Measurements from ENCODE around the gene TEAD1.

Gene TEAD1

GRCh38 chr11:12800032-12800671 is 125.9 kb downstream of the TEAD1 start:
- no peak for TF ChIP-seq CTCF (IDR thresholded peaks at IDR 0.05; ENCODE audit: low read depth, low read length)
- DNase-seq = no peak
- H3K36me3 ChIP-seq = peaks cover 3% of the 10 kb centered on the region
- H3K4me3 ChIP-seq (ENCODE audit: low read depth, low read length) = no peak overlapping the region
- peaks cover 43% of the 10 kb centered on the region for H3K4me1 ChIP-seq
- no peaks in the 10 kb centered on the region for H3K9me3 ChIP-seq
- no peaks in the 10 kb centered on the region for H3K27me3 ChIP-seq

GRCh38 chr11:12800871-12801270 is 126.7 kb downstream of the TEAD1 start:
- no peaks in the 10 kb centered on the region for H3K27me3 ChIP-seq
- peaks cover 43% of the 10 kb centered on the region for H3K4me1 ChIP-seq
- H3K9me3 ChIP-seq = no peaks in the 10 kb centered on the region
- no peak for TF ChIP-seq CTCF (IDR thresholded peaks at IDR 0.05; ENCODE audit: low read depth, low read length)
- no peak overlapping the region for H3K4me3 ChIP-seq (ENCODE audit: low read depth, low read length)
- no peak for DNase-seq
- no peaks in the 10 kb centered on the region for H3K36me3 ChIP-seq

- TF ChIP-seq CTCF (IDR thresholded peaks at IDR 0.05; ENCODE audit: low read depth, low read length) = no peak
- H3K36me3 ChIP-seq = no peaks in the 10 kb centered on the region
- DNase-seq = no peak
- no peaks in the 10 kb centered on the region for H3K27me3 ChIP-seq
- H3K9me3 ChIP-seq = no peaks in the 10 kb centered on the region
- peaks cover 43% of the 10 kb centered on the region for H3K4me1 ChIP-seq
- no peak overlapping the region for H3K4me3 ChIP-seq (ENCODE audit: low read depth, low read length)
Observed at GRCh38 chr11:12801976-12802375, 127.8 kb downstream of the TEAD1 start.

- Histone ChIP-seq H3K4me1 (peaks cover 43% of the 10 kb centered on the region), H3K36me3 (no peaks in the 10 kb centered on the region), H3K4me3 (ENCODE audit: low read depth, low read length) (no peak overlapping the region), H3K9me3 (no peaks in the 10 kb centered on the region), H3K27me3 (no peaks in the 10 kb centered on the region)
- peak; percentile 67 for DNase-seq
- no peak for TF ChIP-seq CTCF (IDR thresholded peaks at IDR 0.05; ENCODE audit: low read depth, low read length)
Observed at GRCh38 chr11:12802418-12803085, 128.3 kb downstream of the TEAD1 start.

GRCh38 chr11:12803086-12803826 is 129.0 kb downstream of the TEAD1 start:
- H3K27me3 ChIP-seq = no peaks in the 10 kb centered on the region
- peak; percentile 28 for DNase-seq
- no peaks in the 10 kb centered on the region for H3K9me3 ChIP-seq
- TF ChIP-seq CTCF (IDR thresholded peaks at IDR 0.05; ENCODE audit: low read depth, low read length) = no peak
- no peak overlapping the region; the same call in 1 of the 2 replicates for H3K4me3 ChIP-seq (ENCODE audit: low read depth, low read length)
- H3K4me1 ChIP-seq = peaks cover 43% of the 10 kb centered on the region
- no peaks in the 10 kb centered on the region for H3K36me3 ChIP-seq

Data from BE2C (cell line).